HG03196 (cell line): ENCODE results near the gene TTPAL.

Experiments
- ATAC-seq: cut with Tn5 transposase; IDR thresholded peaks from one replicate; pipeline ENCODE4 v1.9.1; 2021; ENCODE audit not compliant: unreplicated experiment

The TTPAL gene

DNA sequence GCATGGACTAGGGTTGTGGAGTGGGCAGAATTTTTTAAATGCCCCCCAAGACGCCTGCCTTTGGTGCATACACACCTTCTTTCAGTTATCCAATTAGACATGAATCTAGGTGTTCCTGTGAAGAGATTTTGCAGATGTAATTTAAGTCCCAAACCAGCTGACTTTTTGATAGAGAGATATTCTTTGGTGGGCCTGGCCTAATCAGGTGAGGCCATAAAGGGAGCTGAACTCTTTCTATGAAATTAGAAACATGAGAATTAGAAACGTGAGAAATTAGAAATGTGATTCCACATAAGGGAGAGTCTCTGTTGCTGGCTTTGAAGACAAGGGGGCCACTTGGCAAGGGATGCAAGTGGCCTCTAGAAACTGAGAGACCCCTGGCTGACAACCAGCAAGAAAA, 36.4 kb upstream of the TTPAL start:
- no peak for ATAC-seq

DNA sequence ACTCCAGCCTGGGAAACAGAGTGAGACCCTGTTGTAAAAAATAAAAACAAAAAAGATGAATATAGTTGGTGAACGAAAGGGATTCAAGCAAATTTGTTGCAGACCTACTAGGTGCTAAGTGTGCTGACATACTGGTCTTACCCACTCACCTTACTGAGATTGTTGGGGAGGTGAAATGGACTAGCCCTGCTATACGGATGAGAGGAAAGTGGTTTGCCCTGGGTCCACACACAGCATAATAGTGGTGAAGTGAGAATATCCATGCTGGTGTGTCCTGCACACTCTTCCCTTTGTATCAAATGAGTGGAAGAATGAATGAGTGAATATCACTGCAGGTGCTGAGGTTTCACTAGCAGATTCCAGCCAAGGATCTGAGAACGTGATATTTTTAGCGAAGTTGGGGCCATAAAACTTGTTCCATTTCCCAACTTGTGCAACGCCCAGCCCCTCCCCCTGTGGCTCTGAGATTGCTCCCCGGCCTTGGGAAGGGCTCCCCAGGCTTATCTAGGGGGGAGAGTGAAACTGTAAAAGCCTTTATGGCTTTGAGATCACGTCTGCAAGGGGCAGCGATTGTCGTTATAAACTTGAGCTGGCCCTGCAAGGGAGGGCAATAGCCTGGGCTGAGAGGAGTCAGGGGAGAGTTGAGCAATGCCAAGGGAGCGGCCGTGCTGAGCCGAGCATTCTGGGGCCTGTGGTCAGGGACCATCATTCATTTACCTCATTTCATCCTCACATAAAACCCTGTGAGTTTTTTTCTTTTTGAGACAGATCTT, 33.2 kb upstream of the TTPAL start:
- ATAC-seq = no peak

DNA sequence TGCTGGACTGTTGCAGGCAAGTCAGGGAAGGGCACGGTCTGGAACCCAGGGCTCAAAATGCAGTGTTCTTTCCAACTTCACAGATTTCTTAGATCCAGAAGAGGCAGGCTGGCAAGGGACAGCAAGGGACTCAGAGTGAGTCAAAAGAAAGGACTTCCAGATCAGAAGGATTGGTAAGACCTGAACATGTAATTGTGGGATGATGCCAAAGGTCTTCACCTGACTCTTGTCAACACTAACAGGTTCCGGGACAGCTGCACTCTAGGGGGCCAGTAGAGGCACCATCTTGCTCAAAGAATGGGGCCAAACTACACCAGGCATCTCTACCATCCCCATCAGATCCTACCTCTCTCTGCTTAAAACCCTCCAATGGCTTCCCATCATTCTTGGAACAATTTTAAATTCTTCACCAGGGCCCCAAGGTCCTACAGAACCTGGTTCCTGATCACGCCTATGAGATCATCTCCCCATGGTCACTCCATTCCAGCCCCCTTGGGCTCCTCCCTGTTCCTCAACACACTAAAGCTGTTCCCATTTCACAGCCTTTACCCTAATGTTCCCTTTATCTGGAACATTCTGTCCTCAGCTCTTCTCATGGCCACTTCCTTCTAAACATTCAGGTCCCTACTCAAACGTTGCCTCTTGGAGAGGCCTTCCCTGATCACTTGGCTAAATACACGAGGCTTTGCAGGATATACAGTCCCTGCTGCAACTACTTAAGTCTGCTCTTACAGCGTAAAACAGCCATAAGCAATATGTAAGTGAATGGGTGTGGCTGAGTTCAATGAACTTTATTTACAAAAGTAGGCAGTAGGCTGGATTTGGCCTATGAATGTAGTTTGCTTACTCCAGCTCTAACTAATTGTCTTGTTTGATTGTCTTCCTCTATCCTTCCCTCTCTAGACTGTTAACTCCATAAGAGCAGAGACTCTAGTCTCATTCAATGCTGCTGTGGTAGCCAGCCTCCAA, 29.6 kb upstream of the TTPAL start:
- no peak for ATAC-seq

DNA sequence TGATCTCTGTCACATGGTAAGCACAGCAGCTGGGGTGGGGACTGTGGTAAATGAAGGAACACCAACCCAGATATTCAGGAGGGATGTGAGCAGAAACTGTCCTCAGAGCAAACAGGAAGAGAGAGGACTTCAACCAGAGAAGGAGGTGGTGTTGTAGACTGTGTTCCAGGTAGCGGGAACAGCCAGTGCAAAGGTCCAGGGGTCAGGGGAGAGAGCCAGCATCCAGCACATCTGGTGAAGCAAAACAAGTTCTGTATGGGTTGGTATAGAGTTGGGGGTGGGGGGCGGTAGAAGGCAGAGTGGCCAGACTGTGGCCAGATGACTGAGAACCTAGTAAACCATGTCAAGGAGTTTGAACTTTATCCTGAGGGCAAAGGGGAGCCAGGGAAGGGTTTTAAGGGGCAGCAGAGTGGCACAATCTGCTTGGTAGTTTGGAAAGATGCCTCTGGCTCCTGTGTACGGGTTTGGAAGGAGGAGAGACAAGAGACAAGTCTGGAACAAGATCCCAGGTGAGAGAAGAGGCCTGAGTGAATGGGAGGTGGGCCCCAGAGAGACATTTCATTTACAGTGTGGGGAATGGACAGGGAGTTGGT, 27.8 kb upstream of the TTPAL start:
- ATAC-seq = no peak

DNA sequence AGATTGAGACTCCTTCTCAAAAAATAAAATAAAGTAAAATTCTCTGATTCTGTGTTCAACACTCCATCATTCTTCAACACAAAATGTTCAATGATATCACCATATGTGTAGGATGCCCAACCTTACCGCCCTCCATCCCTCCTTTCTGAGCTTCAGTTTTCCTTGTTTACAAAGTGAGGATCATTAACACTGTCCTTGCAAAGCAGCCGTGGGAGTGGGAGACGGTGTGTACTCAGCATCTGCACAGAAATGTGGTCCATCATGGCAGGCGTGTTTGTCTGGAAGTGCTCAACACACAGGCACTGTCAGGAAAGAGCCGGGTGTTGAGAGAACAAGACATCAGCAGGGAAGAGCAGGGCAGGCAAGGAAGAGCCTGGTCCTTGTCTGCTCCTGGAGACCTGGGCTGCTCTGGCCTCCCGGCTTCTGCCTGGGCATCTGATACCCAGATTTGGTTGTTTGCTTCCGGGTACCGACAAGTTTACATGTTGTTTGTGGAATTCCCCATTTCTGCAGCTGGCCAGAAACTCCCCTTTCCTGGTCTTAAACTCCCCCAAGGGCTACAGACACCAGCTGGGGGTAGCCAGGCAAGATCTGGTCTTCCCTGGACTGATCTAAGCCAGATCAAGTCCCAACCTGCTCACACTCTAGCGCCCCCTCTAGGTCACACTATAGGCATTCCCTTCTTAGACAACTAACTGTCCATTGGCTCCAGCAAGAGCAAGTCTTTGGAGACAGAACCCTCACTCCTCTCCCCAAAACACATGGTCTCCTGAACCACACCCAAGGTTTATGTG, 26.7 kb upstream of the TTPAL start:
- no peak for ATAC-seq

DNA sequence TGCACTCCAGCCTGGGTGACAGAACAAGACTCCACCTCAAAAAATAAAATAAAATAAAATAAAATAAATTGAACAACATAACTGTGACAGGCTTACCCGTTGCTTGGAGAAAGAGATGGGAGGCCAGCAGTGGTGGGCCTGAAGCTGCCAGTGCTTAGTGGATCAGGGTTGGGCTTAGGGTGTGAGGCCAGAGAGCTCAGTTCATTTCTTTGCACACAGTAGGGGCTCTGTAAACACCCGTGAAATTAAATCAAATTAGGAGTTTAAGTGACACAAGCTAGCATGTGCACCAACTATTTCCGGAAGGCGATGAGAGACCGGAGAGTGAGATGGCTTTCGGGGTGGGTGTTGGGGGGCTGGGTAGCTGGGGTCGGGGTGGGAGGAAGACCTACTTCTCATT, 25.8 kb upstream of the TTPAL start:
- ATAC-seq = no peak

DNA sequence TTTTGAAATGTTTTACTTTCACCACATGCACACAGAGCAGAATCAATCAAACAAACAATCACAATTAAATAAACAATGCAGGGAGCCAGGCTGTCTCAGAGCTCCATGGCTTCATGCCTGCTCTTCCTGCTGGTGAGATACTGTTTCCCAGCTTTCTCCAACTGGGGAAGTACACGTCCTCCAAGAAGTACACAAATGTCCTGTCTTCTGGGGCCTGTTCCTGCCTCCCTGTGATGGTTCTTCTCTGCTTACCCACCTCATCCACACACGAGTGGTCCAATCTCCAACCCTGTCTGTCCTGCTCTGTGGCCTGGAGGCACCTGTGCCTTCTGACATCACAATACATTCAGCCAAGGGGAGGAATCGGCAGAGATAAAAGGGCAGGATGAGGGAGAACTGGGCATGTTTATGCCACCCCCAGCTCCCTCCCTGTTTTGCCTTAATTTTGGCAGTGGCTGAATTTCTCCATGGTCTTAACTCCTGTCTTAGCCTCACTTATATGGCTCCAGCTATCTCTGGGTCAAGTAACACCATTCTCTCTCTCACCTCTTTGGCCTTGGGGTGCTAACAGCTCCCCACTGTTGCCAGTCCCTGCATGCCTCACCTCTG, 25.3 kb upstream of the TTPAL start:
- no peak for ATAC-seq

DNA sequence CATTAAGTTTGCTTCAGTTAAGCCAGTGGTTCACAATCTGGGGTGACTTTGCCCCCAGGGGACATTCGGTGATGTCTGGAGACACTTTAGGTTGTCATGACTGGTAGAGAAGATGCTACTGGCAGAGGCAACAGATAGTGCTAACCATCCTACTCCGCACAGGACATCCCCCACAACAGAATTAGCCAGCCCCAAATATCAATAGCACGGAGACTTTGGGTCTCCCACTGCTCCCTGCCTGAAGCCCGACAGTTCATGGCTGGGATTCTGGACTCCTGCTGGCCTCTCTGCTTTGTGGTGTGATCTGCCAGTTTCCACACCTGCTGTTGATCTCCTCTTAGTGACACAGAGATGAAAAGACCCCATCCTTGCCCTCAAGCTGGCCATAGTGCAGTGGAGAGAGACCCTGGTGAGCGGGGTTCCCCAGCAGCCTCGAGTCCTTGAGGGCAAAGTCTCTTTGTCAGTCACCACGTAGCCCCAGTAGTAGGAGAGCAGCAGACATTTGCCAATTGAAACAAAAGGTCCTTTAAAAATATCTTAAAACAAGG, 24.7 kb upstream of the TTPAL start:
- no peak for ATAC-seq

DNA sequence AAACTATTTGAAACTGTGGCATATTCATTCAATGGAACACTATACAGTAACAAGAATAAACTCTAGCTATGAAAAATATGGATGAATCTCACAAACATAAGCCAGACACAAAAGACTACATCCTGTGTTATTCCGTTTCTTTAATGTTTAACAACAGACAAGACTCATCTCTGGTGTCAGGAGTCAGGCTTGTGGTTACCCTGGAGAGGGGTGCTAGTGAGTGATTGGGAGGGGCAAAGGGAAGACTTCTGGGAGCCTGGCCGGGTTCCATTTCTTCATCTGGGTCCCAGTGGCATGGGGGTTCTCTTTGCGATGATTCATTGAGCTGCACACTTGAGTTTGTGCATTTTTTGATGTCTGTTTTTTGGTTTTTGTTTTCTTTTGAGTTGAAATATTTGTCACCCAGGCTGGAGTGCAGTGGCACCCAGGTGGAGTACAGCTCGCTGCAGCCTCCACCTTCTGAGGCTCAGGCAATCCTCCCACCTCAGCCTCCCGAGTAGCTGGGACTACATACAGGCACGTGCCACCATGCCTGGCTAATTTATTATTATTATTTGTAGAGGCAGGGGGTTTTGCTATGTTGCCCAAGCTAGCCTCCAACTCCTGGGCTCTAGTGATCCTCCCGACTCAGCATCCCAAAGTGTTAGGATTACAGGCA, 21.2 kb upstream of the TTPAL start:
- ATAC-seq = no peak

DNA sequence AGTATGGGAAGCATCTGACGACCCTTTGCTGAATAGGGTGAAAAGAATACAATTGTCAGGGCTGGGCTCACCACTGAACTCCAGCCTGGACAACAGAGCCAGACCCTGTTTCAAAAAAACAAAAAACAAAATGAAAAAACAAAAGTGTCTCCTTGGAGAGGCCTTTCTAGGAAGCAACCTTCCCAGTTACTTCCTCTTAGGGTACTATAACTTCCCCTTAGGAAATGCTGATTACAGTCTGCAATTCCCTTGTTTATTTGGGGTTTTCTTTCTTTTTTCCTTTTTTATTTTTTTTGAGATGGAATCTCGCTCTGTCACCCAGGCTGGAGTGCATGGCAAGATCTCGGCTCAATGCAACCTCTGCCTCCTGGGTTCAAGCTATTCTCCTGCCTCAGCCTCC, 20.5 kb upstream of the TTPAL start:
- ATAC-seq = no peak

DNA sequence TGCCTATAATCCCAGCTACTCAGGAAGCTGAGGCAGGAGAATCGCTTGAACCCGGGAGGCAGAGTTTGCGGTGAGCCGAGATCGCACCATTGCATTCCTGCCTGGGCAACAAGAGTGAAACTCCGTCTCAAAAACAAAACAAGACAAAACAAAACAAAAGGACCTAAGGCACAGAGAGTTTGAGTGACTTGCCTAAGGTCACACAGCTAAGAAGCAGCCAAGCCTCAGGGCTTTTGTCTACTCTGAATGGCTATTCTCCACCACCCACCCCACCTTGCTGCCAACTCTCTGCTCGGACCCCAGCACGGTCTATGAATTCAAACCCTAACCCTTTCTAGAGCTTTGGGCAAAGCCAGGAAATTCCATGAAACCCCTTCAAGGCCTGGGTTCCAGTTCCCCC, 19.1 kb upstream of the TTPAL start:
- ATAC-seq = no peak

DNA sequence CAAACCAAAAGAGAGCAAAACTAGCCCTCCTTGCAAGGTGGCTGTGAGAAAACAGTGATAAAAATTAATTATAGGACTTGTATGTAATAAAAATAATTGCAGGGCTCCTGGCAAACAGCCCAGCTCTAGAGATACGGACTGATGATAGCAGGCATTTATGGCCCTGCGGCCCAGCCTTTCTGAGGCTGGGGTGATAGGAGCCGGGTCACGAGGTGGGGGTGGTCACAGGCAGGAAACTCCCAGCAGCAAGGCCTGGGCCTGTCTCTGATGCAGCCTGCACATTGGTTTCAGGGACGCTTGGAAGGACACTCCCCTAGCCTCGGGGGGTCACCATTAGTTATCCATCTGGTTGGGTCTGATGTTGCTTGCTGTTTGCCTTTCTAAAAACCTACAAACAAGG, 18.7 kb upstream of the TTPAL start:
- no peak for ATAC-seq

DNA sequence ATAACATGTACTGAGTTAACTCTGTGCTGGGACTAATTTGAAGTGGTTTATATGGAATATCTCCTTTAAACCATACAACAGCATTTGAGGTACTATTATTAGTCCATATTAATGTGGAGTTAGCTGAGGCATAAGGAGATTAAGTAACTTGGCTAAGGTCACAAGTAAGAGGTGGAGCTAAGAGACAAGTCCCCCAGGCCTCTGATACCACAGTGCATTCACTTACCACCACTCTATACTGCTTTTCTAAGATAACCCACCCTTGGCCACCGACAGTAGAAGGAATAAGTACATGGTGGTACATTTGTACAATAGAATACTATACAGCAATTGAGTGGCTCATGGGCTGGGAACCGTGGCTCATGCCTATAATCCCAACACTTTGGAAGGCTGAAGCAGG, 16.4 kb upstream of the TTPAL start:
- ATAC-seq = no peak

DNA sequence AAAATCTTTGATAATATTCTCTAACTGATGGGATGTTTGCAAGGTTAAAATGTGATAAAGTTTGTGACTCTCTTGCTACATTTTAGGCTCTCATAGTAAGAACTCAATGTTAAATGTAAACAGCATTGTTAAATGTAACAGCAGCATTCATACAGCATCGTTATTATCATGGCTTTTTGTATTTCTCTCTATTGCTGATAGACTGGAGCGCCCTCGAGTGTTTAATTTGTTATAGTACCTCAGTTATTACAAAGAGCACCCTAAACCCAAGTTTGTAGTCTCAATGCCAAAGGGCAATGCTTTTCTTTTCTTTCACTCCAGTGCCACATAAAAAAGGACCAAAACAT, 14.9 kb upstream of the TTPAL start:
- no peak for ATAC-seq

DNA sequence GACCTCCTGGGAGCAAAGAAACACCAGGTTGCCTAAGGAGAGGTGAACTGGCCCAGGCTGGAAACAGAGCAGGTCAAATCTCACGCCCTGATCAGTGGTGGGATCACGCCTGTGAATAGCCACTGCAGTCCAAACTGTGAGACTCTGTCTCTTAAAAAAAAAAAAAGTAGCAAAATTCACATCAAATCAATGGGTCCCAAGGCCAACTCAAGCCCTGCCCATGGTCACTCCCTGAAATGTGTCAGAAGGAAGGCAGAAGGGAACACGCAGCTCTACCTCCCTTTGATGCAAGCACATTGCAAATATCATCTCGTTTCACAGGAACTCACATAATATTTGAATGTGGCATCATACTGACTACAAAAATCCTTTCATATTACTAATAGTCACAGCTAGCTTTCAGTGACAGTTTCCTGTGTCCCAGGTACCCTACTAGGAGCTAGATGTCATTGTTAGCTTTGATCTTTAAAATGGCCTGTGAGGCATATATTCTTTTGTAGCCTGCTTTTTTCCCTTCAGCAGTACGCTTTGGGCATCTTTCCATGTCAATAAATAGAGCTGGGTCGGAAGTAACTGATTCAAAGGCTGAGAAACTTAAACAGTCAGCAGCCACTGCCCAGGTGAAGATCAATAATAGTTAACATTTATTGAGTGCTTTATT, 14.4 kb upstream of the TTPAL start:
- no peak for ATAC-seq

DNA sequence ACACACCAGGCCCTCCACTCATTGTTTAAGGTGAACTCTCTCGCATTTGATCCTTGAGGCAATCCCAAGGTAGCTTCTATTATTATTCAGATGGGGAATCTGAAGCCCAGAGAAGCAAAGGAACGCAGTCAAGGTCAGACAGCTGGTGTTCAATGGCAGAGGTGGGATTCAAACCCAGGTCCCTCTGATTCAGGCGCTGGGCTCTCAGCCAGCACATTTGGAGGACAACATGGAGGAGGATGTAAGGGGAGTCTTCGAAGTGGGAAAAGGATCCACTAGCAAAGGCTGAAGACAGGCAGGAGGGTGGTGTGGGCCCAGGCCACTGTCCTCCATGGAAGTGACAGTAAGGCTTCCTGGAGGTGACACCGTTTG, 13.9 kb upstream of the TTPAL start:
- no peak for ATAC-seq

DNA sequence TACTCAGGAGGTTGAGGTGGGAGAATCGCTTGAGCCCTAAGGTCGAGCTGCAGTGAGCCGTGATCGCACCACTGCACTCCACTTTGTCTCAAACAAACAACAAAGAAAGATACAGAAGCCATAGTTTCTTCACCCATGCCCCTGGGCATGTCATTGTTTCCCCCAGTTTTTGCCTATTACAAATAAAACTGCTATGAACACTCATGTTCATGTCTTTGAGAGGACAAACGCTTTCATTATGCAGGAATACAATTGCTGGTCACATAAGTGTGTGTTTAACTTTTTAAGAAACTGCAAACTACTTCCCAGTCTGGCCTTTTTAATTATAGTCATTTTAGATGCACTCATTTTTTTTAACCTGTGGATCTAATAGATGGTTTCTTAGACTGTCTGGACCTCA, 12.2 kb upstream of the TTPAL start:
- no peak for ATAC-seq

DNA sequence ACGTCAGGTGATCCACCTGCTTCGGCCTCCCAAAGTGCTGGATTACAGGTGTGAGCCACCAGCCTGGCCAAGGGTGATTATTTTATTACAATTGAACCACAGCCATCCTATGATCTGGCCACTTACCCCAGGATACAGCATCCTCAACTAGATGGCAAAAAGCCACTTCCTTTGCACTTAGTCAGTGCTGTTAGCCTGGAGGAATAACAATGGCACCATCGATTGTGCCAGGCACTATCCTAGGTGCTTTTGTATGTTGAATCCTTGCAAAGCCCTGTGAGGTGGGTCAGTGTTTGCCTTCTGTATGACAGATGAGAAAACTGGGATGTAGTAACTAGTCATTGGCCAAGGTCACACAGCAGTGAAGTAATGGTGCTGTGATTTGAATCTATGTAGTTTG, 11.2 kb upstream of the TTPAL start:
- no peak for ATAC-seq

DNA sequence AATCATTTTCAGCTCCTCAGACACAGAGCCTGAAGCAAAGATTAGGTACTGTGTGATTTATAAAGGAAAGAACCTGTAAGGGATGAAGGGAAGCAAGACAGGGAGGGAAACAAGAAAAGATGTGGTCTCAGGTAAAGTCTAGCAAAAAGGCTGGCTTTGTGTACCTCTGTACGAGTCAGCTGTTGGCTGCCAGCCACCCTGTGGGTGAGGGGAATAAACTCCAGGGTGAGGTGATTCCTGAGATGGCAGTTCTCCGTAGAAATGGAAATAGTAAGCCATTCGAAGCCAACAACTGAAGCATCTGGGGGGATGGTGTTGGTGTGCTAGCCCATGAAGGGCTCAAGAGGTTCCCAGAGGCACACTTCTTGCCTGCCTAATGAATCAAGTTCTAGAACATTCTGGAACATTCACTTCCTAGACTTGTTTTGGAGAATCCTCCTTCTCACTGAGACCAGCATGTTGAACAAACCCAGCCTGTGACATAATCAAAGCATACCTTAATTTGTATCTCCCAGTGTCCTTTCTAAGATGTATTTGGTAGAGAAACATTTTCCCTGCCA, 10.6 kb upstream of the TTPAL start:
- ATAC-seq = no peak
